22Rv1 (cell line): ENCODE data around the gene SACM1L.

ENCODE experiments used
- H3K27ac ChIP-seq: fragments of 450-650 bp; 2 replicates; pipeline ENCODE4 v1.5.1; 2017
- CTCF ChIP-seq: fragments of 450-650 bp; IDR thresholded peaks from 2 replicates; pipeline ENCODE4 v1.5.1; 2017; ENCODE audit warnings: mild to moderate bottlenecking
- ZFX ChIP-seq: fragments of 450-650 bp; IDR thresholded peaks from 2 replicates; pipeline ENCODE4 v1.6.1; 2017; ENCODE audit warnings: antibody characterized with exemption, borderline replicate concordance

The SACM1L gene

DNA sequence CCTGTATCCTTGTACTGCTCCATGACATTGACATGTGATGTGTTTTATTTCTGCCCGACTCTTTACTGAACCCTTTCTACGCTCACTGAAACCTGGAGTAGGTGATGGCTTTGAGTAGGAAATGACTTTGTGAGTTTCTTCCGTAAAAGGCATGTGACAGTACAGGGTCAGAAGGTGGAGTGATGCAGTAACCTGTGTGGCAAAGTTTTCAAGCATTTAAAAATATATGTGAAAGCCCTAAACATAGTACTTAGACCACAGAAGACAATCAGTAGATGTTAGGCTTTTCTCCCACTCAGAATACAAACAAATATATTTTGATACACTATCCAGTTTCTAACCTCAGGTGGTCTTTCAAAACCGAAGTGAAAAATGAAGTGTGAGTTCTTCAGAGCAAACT is 31.3 kb upstream of the SACM1L start:
- no peak overlapping the region for H3K27ac ChIP-seq
- TF ChIP-seq ZFX, result no peak
- TF ChIP-seq CTCF, result no peak

DNA sequence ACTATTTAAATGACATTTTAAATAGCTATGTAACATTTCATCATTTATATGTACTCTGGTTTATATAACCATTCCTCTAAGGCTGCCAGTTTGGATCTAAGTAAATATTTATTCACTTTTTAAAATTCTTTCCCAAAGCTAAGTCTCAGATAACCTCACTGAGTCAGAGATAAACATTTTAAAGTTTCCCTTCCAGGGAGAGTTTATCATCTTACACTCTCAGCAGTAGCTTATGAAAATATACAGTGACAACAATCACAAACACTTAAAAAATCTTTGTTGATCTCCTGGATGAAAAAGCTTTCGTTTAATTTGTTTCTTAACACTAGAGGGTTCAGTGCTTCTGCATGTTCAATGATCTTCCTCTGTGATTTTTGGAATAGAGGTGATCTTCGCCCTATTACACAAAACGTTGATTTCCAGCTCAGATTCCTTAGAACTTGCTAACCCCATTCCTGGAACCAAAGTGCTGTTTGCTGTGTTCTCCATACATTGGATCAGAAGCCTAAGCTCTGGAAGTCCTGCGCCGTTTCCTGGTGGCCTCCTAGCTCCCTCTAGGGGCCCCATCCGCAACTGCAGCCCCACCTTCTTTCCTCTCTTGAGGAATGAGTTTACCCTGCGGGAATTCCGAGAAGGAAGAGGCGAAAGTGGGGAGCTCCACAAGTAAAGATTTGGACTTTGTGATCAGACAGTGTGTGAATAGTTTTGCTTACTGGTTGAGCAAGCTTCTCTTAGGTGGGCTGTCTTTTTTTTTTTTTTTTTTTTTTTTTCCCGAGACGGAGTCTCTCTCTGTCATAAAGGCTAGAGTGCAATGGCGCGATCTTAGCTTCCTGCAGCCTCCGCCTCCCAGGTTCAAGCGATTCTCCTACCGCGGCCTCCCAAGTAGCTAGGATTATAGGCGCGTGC is 29.3 kb upstream of the SACM1L start:
- H3K27ac ChIP-seq, result peak overlapping the region; percentile 42; the same call in 1 of the 2 replicates

DNA sequence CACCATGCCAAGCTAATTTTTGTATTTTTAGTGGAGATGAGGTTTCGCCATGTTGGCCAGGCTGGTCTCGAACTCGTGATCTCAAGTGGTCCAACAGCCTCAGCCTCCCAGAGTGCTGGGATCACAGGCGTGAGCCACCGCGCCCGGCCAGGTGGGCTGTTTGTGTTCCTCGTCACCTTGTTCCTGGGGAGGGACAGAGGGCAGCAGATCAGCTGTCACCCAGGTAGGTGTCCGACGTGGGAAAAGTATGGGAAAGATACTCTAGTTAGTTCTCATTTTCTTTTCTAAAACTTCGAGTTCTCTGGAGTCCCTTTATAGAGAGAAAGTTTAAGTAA is 28.7 kb upstream of the SACM1L start:
- H3K27ac ChIP-seq, result no peak overlapping the region
- TF ChIP-seq CTCF (no peak), ZFX (no peak)

More for the DNA sequence above, 29.3 kb upstream of the SACM1L start:
- no peak for TF ChIP-seq ZFX
- TF ChIP-seq CTCF, result peak; percentile 96

- no peak overlapping the region for H3K27ac ChIP-seq
- TF ChIP-seq CTCF (no peak), ZFX (no peak)
Measured at GRCh38 chr3:45664578-45664977, 24.6 kb upstream of the SACM1L start.

- H3K27ac ChIP-seq, result no peak overlapping the region
- TF ChIP-seq CTCF (peak; percentile 63), ZFX (no peak)
Measured at GRCh38 chr3:45665101-45665572, 24.1 kb upstream of the SACM1L start.

DNA sequence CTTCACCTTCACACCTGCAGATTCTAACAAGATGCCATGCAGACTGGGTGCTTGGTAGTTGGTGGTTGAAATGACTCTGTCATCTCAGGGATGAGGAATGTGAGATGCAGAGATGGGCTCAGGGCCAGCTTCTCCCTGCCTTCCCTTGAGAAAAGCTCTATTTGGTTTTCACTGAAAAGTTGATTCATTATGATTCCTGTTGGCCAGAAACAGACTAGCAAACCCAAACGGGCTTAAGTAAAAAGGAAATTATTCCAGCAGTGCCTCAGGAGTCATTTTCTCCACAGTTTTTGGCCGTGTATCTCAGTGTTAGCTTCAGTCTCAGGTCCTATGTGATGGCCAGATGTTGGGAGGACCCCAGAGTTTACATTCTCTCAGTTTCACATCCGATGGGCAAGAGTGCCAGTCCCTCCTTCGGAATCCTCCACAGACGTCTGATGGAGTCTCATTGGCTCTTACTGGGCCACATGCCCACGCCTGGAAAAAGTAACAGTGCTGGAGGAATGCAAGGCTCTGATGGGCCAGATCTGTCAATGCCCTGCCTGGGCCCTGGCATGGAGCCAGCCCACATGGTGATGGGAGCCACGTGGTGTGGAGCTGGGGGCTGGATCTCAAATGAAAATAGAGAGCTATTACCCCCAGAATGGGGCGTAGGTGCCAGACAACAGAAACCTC is 22.3 kb upstream of the SACM1L start:
- TF ChIP-seq CTCF (no peak), ZFX (no peak)

DNA sequence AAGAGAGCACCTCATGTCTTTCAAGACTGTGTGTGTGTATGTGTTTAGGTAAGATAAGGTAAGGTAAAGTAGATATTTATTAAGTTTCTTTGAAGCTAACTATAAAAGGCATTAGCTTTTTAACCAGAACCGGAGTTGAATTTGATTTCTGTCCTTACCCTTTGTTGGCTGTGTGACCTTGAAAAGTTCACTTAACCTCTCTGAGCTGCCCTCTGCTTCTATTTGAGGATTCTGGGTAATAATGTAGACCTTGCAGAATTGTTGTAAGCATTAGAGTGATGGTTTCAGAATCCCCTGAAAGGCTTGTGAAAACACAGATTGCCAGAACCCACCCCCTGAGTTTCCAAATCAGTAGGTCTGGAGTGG is 21.6 kb upstream of the SACM1L start:
- H3K27ac ChIP-seq, result no peak overlapping the region
- TF ChIP-seq ZFX, result no peak
- no peak for TF ChIP-seq CTCF

More for the DNA sequence above, 22.3 kb upstream of the SACM1L start:
- H3K27ac ChIP-seq, result no peak overlapping the region
